Activated CD8-positive, alpha-beta memory T cell treated with anti-CD3 and anti-CD28 coated beads, Interleukin-2, amount 50 U/mL, for 1 hour (primary cell): ENCODE results near the gene PLXDC1.
"Not testable (repeated sequence)": the region's sequence is repeated elsewhere in the genome, so short reads cannot be mapped to it uniquely, and the experiment has no call there.

ENCODE experiments used
- DNase-seq: peaks from one replicate; pipeline ENCODE4 v3.0.0-alpha.2; 2020; ENCODE audit errors: extremely low read depth

PLXDC1 gene

GRCh38 chr17:39062846-39063680, 88.4 kb downstream of the PLXDC1 start:
- DNase-seq, result no peak

GRCh38 chr17:39058524-39058923, 92.9 kb downstream of the PLXDC1 start:
- DNase-seq, result no peak

- no peak for DNase-seq
Observed at GRCh38 chr17:39057701-39058206, 93.7 kb downstream of the PLXDC1 start.

GRCh38 chr17:39054111-39054645, 97.3 kb downstream of the PLXDC1 start:
- no peak for DNase-seq

- DNase-seq, result not testable (repeated sequence)
Observed at GRCh38 chr17:39052423-39052822, 99.0 kb downstream of the PLXDC1 start.

- DNase-seq, result no peak
Observed at GRCh38 chr17:39051001-39051585, 100.3 kb downstream of the PLXDC1 start.

GRCh38 chr17:39045948-39046679, 105.3 kb downstream of the PLXDC1 start:
- DNase-seq, result no peak

- DNase-seq, result no peak
Observed at GRCh38 chr17:39036009-39036408, 115.4 kb downstream of the PLXDC1 start.

GRCh38 chr17:39035578-39035977, 115.9 kb downstream of the PLXDC1 start:
- DNase-seq, result not testable (repeated sequence)

- no peak for DNase-seq
Observed at GRCh38 chr17:39028690-39029089, 122.7 kb downstream of the PLXDC1 start.

- no peak for DNase-seq
Observed at GRCh38 chr17:39027455-39028035, 123.9 kb downstream of the PLXDC1 start.

GRCh38 chr17:39026980-39027451, 124.4 kb downstream of the PLXDC1 start:
- DNase-seq, result no peak

GRCh38 chr17:39026346-39026745, 125.1 kb downstream of the PLXDC1 start:
- DNase-seq, result not testable (repeated sequence)

GRCh38 chr17:39022924-39023323, 128.5 kb downstream of the PLXDC1 start:
- no peak for DNase-seq

GRCh38 chr17:39020037-39020436, 131.4 kb downstream of the PLXDC1 start:
- not testable (repeated sequence) for DNase-seq

- DNase-seq, result no peak
Observed at GRCh38 chr17:39018267-39019134, 132.9 kb downstream of the PLXDC1 start.

GRCh38 chr17:39016193-39017153, 135.0 kb downstream of the PLXDC1 start:
- DNase-seq, result no peak

- no peak for DNase-seq
Observed at GRCh38 chr17:39015546-39015935, 135.9 kb downstream of the PLXDC1 start.

GRCh38 chr17:39014795-39015545, 136.5 kb downstream of the PLXDC1 start:
- DNase-seq, result no peak
